NK-92 (cell line): ENCODE measurements around the gene DHODH.
"Not testable (repeated sequence)": the region's sequence is repeated elsewhere in the genome, so short reads cannot be mapped to it uniquely, and the experiment has no call there.

Experiments
- DNase-seq: peaks from one replicate; lab custom pipeline; 2025; ENCODE audit not compliant: unreplicated experiment; lab: John Stamatoyannopoulos, UW

The DHODH gene

DNA sequence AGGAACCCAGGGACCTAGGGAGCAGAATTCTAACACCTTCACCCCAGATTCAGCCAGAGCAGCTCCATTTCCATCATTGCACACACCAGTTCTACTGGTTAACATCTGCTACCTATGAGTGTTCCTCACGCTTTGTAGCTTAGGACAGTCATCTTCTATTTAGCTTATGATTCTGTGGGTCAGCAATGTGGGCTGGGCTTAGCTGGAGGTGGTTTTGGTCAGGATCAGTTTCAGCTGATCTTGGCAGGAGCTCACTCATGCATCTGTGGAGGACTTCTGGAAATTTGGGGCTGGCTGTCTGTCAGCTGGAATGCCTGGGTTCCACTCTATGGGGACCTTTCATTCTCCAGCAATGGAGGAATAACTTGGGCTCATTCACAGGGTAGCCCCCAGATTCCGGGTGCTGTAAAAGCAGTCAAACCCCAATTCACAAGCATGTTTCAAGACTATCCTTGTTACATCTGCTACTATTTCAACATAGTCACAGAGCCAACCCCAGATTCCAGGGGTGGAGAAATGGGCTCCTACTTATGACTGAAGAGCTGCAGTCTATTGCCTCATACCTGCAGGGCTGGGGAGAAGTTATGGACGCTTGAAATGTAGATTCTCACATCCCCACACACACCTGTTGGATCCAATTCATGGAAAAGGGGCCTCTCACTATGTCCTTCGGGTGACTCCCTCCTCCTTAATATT, 42.4 kb downstream of the DHODH start:
- DNase-seq = no peak

GRCh38 chr16:72051818-72052217, 43.3 kb downstream of the DHODH start:
- DNase-seq = no peak

- not testable (repeated sequence) for DNase-seq
Measured at GRCh38 chr16:72054254-72054847, 45.8 kb downstream of the DHODH start, which contains the start of gene HP. Gene HP, plus strand, starts transcription at chr16:72054505. Its CDS starts 148 bp downstream, at chr16:72054653.

DNA sequence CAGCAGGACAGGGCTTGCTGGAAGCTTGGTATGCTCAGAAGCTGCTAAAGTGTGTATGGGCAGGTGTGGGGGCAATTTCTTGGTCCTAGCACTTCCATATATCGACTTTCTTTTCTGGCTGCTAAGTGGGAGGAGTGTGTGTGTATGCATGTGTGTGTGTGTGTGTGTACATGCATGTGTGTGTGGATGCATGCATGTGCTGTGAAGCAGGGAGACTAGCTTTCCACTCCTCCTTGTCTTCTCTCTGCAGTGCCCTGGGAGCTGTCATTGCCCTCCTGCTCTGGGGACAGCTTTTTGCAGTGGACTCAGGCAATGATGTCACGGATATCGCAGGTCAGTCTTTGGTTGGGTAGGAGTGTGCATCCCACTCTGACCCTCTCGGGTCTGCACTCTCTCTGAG, 47.4 kb downstream of the DHODH start:
- no peak for DNase-seq

GRCh38 chr16:72057313-72057712, 48.8 kb downstream of the DHODH start:
- not testable (repeated sequence) for DNase-seq

DNA sequence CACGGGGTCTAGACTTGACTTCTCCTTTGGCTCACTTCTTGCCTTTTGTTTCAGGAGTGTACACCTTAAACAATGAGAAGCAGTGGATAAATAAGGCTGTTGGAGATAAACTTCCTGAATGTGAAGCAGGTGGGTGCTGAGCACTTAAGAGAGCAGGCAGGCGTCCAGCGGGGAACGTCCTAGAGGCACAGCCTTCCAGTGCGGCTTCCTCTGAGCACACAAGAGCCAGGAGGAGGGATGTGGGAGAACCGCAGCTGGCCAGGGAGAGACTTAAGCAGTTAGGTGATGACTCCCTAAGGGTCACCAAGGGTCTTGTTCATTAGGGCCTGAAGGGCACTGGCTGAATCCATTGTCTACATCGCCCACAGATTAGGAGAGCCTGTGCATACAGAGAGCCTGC, 50.5 kb downstream of the DHODH start:
- DNase-seq = not testable (repeated sequence)

- no peak for DNase-seq
Measured at GRCh38 chr16:72060405-72060804, 51.9 kb downstream of the DHODH start.

GRCh38 chr16:72061564-72061963, 53.0 kb downstream of the DHODH start:
- no peak for DNase-seq

DNA sequence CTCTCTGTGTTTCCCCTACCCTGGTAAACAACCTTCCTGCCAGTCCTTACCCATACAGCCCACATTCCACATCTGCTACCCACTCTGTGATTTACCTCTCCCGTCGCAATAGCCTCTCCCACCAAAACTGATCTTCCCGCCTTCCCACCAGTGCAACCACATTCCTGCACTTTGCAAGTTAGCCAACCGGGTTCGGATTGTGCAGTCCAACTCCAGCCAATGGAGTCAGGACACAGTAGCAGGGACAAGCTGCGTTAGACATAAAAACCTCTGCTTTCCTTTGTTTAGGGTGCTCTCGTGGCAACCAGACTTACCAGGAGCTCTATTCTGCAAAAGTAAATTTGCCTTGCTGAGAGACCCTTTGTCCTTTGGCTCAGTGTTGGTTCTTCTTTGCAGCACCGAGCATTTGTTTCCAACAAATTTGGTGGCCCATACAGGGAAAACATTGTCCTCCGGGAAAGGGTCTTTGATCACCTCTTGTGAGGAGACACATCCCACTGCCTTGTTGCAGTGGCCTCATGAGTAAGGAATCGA, 55.9 kb downstream of the DHODH start:
- no peak for DNase-seq

DNA sequence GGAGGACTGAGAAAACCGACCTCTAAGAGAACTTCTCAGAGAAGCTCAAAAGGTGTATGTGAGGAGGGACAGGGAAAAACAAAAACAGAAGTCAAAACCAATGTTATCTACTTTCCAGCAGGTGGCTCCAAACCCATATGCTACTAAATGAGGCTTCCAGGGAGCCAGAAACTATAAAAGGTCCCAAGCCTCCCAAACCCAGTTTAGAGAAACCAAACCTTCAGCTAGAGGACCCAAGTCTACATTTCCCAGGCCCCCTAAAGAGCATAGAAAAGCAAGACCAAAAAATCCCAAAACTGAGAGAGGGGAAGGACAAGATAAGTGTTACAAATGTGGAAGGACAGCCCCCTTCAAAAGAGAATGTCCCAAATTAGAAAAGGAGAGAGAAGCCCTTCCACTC, 58.2 kb downstream of the DHODH start:
- no peak for DNase-seq

DNA sequence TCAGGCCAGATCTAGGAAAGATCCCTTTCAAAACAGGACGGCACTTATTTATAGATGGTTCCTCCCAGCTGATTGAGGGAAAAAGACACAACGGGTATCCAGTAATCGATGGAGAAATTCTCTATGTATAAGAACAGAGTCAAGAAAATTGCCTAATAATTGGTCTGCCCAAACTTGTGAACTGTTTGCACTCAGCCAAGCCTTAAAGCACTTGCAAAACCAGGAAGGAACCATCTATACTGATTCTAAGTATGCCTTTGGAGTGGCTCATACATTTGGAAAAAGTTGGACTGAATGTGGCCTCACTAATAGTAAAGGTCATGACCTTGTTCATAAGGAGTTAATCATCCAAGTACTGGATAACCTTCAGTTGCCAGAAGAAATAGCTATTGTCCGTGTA, 60.4 kb downstream of the DHODH start:
- DNase-seq = no peak

- DNase-seq = no peak
Measured at GRCh38 chr16:72072514-72073342, 64.2 kb downstream of the DHODH start.

GRCh38 chr16:72073560-72074230, 65.2 kb downstream of the DHODH start:
- no peak for DNase-seq

DNA sequence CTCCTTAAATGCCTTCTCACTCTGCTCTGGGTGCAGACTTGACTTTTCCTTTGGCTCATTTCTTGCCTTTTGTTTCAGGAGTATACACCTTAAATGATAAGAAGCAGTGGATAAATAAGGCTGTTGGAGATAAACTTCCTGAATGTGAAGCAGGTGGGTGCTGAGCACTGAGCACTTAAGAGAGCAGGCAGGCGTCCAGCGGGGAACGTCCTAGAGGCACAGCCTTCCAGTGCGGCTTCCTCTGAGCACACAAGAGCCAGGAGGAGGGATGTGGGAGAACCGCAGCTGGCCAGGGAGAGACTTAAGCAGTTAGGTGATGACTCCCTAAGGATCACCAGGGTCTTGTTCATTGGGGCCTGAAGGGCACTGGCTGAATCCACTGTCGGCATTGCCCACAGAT, 66.5 kb downstream of the DHODH start:
- not testable (repeated sequence) for DNase-seq
